Stimulated activated CD8-positive, alpha-beta memory T cell treated with anti-CD3 and anti-CD28 coated beads, Interleukin-4, amount 100 ng/mL, for 1 hour (primary cell): ENCODE measurements around the gene TEF.
A peak's percentile ranks its signal among the peaks of the same experiment; 100 is the strongest.
"Not testable (repeated sequence)": the region's sequence is repeated elsewhere in the genome, so short reads cannot be mapped to it uniquely, and the experiment has no call there.

Source experiments
- DNase-seq, 2 donors: peaks; one replicate each; pipeline ENCODE4 v3.0.0-alpha.2; 2020; ENCODE audit warnings: low read depth in 2 of 2, low spot score in 1 of 2

The TEF gene

DNA sequence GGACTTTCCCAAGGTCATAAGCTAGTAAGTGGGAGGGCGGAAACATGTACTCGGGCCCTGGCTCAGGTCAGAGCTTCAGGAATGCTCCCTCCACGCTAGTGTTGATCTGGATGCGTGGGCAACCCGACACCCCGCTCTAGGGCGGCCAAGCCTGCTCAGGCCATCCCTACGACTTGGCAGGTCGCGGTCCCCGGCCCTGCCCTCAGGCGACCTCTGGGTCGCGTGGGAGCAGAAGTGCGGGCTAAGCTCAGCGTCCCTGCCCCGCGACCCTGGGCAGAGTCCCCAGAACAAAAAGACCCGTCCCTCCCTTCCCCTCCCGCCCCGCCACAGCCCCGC, 781 bp upstream of the TEF start:
- DNase-seq = no peak

DNA sequence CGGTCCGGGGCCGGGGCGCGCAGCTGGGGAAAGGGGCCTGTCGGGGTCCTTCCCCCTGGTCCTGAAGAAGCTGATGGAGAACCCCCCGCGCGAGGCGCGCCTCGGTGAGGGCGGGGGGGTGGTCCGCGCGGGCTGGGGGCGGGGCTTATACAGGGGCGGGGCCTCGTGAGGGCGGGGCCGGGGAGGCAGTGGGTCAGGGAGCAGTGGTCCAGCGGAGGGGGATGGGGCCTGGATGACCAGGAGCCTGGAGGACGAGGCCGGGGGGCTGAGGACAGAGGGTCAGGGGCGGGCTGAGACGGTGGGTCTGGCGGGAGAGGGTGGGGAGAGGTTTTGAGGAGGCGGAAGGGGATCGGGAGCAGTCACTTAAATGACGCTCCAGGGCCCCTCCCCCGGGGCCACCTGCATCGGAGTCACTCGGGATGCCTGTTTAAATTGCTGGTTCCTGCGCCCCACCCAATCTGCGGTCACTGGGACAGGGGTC, 396 bp downstream of the TEF start:
- DNase-seq = peak; percentile 30 to 37

DNA sequence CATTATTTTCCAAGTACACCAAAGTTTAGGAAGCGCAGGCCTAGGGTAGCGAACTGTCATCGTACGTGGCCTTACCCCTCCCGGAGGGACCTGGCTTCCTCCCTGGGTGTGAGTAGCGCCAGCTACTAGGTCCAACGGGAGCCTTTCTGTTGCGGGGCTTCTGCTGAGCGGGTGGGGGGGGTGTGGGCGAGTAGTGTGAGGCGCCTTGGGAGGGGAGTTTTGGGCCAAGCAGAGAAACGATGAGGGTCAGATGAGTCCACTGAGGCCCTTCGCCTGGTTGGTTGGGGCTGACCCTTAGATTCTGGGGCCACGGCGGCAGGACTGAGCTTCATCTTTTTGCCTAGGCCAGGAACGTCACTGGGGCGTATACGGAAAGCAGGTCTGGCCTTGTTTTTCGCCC, 868 bp downstream of the TEF start:
- DNase-seq = no peak

DNA sequence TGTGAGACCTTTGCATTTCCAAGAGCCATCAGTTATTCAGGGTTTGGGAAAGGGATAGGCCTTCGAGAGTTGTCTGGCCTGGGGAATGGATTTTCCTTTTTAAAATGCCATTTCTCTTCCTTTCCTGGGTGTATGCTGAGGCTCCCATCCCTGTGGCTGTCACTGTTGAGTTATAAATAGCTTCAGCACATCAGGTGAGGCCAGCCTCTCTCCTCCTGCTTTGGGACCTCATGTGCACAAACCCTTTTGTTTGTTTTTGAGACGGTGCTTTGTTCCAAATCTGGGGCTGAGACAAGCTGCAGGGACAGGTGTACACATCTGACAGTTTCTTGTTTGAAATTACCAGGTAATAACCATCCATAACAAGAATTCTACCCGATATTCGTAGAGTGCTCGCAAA, 1.3 kb downstream of the TEF start:
- DNase-seq = no peak

DNA sequence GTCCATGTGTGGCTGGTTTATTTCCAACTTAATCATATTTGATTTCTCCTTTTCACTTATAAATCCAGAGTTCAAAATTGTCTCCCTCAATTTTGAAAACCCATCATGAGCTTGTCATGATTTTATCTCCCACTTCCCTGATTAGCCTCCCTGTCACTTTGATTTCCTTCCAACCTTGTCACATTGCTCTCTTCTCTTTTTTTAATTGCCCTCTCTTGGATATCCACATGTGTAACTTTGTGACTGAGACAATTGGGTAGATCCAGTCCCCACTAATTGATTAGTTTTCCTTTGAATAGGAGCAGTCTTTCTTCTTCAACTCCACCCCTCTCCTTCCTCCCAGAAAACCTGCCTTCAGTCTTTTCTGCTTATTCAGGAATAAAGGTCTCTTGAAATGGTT, 2.4 kb downstream of the TEF start:
- DNase-seq = no peak

DNA sequence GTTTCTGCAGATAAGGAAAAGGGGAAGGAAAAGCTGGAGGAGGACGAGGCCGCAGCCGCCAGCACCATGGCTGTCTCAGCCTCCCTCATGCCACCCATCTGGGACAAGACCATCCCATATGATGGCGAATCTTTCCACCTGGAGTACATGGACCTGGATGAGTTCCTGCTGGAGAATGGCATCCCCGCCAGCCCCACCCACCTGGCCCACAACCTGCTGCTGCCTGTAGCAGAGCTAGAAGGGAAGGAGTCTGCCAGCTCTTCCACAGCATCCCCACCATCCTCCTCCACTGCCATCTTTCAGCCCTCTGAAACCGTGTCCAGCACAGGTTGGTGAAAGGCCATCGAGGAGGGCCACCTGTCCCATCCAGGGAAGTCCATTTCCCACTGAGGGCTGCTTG, 5.6 kb downstream of the TEF start:
- no peak for DNase-seq

DNA sequence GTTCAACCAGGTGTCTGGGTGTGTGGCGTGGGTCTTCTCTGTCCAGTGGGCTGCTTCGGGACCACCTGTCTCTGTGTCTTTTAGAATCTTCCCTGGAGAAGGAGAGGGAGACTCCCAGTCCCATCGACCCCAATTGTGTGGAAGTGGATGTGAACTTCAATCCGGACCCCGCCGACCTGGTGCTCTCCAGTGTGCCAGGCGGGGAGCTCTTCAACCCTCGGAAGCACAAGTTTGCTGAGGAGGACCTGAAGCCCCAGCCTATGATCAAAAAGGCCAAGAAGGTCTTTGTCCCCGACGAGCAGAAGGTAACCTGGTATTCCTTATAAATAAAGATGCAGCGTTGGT, 12.2 kb downstream of the TEF start:
- DNase-seq = no peak

DNA sequence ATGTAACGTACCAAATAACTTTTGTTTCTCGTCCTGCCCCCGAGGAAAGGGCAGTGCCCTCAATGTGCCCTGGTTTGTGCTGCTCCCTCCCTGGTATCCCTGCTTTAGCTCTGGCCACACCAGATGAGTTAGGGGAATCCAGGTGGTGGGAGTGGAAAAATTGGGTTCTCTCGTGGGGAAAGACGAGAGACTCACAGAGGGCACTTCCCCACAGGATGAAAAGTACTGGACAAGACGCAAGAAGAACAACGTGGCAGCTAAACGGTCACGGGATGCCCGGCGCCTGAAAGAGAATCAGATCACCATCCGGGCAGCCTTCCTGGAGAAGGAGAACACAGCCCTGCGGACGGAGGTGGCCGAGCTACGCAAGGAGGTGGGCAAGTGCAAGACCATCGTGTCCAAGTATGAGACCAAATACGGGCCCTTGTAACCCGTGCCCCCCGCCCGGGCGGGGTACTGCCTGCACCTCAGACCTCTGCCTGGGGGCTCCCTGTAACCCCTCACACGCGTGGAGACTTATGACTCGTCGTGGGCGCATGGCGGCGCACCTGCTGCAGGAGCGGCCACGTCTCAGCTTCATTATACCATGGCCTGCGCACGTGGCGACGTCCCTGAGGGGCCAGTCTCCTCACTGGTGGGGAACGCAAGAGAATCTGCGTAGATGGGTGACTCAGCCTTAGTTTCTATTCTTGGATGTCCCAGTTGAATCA, 13.9 kb downstream of the TEF start:
- no peak for DNase-seq

DNA sequence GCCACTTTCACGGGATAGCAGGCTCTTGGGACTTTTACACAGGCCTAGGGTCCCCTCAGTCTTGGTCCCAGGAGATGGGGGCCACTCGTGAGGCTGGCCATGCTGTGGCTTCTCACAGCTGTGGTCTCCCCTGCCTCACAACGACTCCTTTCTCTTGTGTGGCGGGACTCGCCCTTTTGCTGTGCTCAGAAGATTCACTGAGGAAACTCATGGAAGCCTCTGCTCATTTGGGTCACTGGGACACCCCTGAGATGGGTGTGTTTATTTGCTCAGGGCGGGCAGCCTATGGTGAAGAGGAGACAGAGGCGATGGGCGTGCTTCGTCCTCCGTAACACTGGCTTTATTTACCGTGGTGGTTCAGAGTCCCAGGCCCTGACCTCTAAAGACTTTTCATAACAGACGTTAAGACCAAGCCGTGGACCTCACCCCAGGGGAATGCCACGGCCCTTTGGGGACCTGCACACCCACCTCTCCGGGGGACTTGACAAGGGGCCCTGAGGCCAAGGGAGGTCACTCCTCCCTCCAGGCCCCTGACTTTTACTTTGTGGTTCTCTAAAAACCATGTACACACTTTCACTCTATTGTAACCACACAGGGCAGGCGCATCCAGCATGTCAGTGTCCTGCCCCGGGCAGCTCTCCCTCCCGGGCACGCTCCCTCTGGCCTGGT, 15.5 kb downstream of the TEF start:
- no peak for DNase-seq

DNA sequence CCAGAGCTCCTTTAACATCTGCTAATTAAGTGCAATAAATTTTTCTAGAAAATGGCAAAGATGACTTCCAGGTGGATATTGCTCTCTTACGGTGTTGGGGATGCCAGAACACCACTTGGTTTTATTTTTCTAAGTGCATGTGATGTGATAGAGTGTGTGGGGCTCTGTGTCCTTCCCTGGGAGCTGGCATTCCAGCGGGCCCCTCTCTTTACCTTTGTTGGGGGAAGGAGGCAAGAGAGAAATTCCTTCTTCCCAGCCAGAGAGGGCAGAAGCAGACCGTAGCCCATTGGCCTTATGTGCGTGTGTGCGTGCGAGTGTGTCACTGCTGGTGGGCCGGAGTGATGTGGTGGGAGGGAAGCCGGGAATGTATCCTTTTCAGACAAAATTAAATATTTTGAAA, 17.2 kb downstream of the TEF start:
- no peak for DNase-seq

DNA sequence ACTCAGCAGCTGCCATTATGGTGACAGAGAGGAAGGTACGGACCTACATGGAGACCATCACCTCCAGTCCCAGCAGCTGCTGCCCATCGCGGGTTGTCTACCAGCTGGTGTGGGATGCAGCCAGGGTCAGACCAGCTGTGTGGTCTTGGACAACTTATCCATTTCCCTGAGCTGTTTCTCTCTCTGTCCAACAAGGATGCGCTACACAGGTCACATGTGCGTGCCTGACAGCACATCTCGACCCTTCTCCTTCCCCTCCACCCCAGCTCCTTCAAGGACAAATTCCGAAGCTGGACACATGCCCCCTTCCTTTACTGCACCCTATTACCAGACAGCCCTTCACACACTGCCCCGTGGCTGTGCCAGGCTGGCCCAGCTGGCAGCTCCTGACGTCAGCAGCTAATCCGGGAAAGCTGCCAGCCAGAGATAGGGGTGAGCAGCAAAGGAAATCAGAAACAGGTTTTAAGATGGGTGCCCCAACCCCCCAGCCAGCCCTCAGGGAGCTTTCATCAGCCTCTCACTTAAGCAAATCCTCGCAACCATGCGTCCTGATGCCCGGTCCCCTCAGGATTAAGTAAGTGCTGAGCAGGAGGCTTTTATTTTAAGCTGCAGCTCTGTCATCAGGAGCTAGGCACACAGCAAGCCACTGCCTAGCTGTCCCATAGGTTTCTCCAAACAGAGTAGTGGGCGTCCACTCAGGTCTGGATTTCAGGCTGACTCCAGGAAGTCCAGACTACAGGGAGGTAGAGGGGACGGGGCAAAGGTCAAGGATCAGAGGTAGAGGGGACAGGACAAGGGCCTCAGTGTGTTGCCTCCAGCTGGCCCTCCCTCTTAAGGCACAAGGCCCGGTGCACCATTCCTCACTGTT, 20.3 kb downstream of the TEF start:
- no peak for DNase-seq

DNA sequence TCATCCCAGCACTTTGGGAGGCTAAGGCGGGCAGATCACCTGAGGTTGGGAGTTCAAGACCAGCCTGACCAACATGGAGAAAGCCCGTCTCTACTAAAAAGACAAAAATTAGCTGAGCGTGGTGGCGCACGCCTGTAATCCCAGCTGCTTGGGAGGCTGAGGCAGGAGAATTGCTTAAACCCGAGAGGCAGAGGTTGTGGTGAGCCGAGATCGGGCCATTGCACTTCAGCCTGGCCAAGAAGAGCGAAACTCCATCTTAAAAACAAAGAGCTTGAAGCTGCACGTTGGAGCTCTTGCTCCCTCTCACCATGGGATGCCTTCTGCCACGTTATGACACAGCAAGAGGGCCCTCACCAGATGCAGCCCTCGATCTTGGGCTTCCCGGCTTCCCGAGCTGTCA, 21.1 kb downstream of the TEF start:
- DNase-seq = not testable (repeated sequence)

DNA sequence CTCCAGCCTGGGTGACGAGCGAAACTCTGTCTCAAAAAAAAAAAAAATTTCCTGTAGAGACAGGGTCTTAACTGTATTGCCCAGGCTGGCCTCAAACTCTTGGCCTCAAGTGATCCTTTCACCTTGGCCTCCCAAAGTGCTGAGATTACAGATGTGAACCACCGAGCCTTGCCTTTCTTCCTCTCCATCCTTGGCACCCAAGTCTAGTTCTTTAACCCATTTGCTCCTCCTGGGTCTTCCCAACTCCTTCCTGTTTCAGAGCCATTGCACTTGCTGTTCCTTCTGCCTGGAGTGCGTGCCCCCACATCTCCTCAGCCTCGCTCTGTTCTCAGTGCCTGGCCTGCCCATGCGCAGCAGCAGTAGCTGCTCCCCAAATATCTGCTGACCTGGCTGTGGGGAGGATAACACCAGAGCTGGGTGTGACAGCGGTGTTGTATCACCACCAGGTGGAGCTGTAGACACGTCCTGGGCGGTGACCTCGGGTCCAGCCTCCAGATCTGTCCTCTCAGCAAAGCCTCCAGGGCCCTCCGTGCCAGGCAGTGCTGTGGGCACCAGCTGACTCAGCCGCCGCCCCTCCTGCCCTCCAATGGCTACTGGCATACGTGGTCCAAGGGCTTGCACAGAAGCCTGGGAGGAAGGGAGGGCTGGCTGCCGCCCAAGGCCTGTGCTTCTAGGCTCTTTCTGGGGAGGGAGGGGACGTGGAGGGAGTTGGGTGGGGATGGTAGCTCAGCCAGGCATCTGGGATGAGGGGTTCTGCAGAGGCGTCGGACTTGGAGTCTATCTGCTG, 22.0 kb downstream of the TEF start:
- peak; percentile 47 to 70 for DNase-seq

DNA sequence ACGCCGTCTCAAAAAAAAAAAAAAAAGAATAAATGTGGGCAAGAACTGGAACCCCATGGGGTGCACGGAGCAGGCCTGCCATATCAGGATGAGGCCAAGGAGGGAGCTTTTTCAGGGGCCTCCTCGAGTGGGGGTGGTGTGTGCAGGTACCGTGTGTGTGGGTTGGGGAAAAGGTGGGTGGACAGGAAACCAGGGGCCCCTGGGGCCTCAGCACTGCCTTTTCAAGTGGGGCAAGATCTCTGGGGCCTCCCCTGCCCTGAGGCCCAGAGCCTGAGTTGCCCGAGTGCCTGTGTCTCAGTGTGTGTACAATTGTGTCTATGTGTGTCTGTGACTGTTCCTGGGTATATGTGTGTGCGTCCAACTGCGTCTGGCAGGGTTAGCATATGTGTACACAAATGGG, 23.8 kb downstream of the TEF start:
- no peak for DNase-seq

DNA sequence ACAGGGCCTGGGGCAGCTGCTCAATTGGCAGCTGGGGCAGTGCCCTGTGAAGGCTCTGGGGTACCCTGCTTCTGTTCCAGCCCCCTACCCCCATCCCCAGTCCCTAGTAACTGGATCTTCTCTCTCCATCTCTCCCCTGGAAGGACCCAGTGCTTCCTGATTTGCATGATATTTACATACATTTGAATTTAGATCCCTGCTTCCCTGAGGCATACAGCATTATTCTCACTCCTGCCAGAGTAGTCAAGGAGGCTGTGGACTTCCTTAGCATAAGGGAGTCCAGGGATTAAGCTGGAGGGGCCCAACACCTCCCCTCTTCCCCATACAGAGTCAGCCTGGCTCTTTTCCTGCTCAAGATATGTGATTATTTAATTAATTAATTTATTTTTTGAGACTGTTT, 24.7 kb downstream of the TEF start:
- DNase-seq = no peak

DNA sequence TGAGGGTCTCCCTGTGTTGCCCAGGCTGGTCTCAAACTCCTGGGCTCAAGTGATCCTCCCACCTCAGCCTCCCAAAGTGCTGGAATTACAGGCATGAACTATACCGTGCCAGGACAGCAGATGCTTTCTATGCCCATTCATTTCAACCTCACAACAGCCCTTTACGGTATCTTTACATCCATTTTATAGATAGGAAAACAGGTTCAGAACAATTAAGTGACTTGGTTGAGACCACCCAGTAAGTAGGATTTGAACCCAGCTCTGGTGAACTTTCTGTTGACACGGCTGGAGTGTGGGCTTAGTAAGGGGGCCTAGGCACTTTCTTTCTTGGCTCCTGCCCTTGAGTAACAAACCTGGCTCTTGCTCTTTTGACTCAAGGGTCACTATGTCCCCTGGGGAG, 25.7 kb downstream of the TEF start:
- DNase-seq = no peak

DNA sequence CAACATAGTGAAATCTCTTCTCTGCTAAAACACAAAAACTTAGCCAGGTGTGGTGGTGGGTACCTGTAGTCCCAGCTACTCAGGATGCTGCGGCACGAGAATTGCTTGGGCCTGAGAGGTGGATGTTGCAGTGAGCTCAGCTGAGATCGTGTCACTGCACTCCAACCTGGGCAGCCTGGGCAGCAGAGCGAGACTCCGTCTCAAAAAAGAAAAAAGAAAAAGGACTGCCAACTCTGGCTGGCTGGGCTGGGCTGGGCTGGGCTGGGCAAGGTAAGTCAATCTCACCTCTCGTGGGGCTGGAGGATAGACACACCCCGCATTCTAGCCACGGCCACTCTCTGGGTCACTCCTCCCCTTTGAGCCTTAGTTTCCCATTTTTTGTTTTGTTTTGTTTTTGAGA, 26.9 kb downstream of the TEF start:
- DNase-seq = no peak

DNA sequence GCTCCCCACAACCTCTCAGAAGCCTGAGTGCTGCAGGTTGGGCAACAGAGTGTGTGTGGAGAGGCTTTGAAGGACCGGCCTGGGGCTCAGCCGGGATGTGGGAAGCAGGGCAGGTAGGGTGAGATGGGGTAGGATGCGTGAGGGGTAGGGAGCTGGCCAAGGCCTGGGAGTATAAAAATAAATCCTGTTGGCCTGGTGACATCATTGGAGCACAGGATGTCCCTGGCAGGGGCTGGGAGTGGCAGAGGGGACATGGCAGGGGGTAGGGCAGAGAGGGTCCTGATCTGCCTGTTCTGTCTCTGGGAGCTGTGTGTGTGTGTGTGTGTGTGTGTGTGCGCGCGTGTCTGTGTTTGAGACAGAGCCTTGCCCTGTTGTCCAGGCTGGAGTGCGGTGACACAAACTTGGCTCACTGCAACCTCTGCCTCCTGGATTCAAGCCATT, 28.6 kb downstream of the TEF start:
- DNase-seq = no peak

DNA sequence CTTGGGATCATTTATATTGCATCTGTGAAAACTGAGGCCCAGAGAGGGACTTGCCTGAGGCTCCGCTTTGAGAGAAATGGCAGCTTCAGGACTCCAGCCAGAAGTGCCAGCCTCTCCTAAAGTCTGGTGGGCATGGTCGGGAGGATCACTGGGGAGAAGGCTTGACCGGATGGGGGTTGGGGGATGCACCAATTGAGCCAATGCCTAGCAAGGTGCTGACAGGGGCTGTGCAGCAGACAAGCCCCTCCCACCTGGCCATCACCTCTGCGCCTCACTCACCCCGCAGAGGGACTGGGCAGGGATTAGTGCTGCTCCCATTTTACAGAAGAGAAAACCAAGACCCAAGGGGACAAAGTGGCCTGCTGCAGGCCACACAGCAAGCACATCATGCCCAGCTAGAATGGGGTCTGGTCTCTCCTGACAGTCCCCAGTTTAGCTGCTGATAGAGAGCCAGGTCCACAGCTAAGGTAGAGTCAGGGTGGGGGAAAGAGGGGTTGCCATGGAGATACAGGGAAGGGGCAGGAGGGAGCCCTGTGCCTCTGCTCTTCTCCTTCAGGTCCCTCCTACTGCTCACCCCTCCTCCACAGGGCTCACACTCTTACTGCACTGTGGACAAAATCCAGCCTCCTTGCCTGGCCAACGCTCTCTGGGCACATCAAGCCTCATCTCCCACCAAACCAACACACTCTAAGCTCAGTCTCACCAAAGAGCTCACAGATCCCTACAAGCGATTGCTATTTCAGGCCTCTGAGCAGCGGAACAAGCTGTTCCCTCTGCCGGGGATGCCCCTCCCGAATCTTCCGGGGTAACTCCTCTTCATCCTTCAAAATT, 29.5 kb downstream of the TEF start:
- DNase-seq = no peak

DNA sequence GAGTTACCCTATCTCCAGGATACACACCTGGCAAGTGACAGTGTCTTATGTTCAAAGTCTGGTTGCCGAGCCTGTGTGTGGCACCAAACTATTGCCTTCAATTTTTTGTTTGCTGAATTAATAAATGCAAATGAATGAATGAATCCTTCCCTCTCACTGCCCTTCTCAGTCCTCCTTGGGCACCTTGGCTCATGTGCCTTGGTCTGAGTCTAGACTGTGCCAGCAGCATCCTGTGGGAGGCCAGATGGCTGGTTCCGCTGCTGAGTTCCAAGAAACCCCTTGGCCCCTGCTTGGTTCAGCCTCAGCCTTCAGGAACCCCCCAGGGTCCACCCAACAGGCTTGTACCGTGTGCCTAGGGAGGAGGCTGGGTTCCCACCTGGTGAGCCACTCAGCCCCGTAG, 33.8 kb downstream of the TEF start:
- DNase-seq = no peak
